ENCODE results near the gene E2F4. TPM values are rescaled to one million over a fixed set of nuclear protein-coding genes. Genes with fewer than 3 reads are reported as not detected.

The E2F4 gene
- total and polyA plus RNA-seq, 2 of the 13 experiments (the other 11 are each of a cell fraction or from before 2014, with no cell fraction given), result 84.8 to 91.2 TPM

DNA sequence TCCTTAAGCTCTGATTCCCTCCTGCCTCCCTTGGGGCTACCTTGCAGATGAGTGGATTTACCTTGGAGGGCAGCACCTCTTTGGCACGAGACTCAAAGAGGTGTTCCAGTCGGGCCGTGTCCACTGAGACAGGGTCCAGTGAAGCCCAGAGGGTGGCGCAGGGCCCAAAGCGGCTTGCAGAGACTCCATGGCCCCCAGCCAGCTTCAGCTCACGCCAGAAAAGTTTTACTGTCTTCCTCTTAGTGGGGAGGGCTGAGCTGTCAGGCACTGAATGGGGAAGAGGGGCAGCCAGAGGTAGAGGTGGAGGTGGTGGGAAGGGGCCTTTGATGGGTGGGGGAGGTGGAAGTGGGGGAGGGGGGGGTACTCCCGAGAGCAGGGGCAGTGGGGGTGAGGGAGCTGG is 41.6 kb downstream of the E2F4 start:
- CTCF ChIA-PET (ENCODE audit: low intra/inter-chr PET ratio, low total read pairs), result no interaction called here
- peaks cover under 1% of the 10 kb centered on the region for H3K79me2 ChIP-seq (ENCODE audit: insufficient read depth, low read length)
- no peak overlapping the region for H3K9ac ChIP-seq (ENCODE audit: insufficient read depth, low read depth, low read length)
- H3K4me2 ChIP-seq (ENCODE audit: low read depth, low read length), result no peak overlapping the region
- no TSS peak for BruUV-seq (replicated peaks)
- ATAC-seq (no peak), DNase-seq (ENCODE audit: low spot score) (no peak), FAIRE-seq (no peak)
- H3K4me1 ChIP-seq (ENCODE audit: insufficient read depth, low read length), result no peaks in the 10 kb centered on the region
- no peak overlapping the region for H3K4me3 ChIP-seq (replicated peaks in 1 of 3; ENCODE audit: insufficient read depth in 1 of 3, low read depth in 2 of 3, low read length in 3 of 3)
- H3K9me3 ChIP-seq (ENCODE audit: low read length), result no peaks in the 10 kb centered on the region
- H2AFZ ChIP-seq (ENCODE audit: low read length), result no peak overlapping the region
- no peak overlapping the region for H3K27ac ChIP-seq (ENCODE audit: extremely low read length, insufficient read depth, low read length)
- H3K27me3 ChIP-seq (ENCODE audit: control insufficient read depth in 1 of 2, insufficient read depth in 2 of 2, low read length in 2 of 2), result no peaks in the 10 kb centered on the region
- intact Hi-C loops (cut with micrococcal nuclease; ENCODE audit: unreplicated experiment) (no loop called here), in situ Hi-C loops (cut with HindIII; ENCODE audit: extremely low pct_ligation_motif_present, low pct_unique_long_range_greater_than_20kb) (no loop called here)
- 98% methylated on average over 7 of the region's 7 CpGs for WGBS (ENCODE audit: low lambda C conversion rate)
- TF ChIP-seq POGZ (CRISPR knock-in tag; IDR thresholded peaks at IDR 0.05) (no peak), TGIF2 (CRISPR knock-in tag; IDR thresholded peaks at IDR 0.05) (no peak), PRMT3 (CRISPR knock-in tag; IDR thresholded peaks at IDR 0.05; ENCODE audit: borderline replicate concordance, low read depth) (no peak), KDM3A (CRISPR knock-in tag; IDR thresholded peaks at IDR 0.05; ENCODE audit: low read depth) (no peak), SAFB2 (CRISPR knock-in tag; IDR thresholded peaks at IDR 0.05; ENCODE audit: borderline replicate concordance, low read depth) (no peak)
- POLR2A ChIA-PET, result interaction anchor here (0.6 to 4.9 kb wide), 2 partner anchors 14 to 26 kb away, joined by 3 to 24 read pairs; partner anchors contain the start of genes FHOD1 and SLC9A5
- H4K20me1 ChIP-seq (ENCODE audit: insufficient read depth, low read length), result no peaks in the 10 kb centered on the region
- H3K36me3 ChIP-seq (replicated peaks in 1 of 2; ENCODE audit: control insufficient read depth in 1 of 2, insufficient read depth in 2 of 2, low read length in 2 of 2), result peaks cover 46 to 64% of the 10 kb centered on the region in 2 experiments

DNA sequence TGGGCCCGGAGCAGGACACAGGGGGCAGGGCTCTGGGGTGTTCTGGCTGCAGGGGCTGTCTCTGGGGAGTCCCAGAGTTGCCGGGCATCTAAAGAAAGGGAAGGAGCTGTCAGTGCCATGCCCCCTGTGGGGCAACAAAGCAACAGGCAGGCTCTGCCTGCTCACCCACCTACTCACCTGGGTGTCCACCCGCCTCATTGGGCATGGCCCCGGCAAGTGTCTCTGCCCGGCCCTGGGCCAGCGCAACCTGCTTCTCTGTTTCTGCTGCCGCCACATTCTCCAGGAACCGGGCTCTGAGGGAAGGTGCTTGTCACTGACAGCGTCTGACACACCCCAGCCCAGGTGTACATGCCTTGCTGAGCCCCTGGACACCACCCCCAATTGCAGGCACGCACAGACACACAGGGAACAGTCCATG is 42.2 kb downstream of the E2F4 start:
- DNase-seq (ENCODE audit: low spot score) (no peak), ATAC-seq (peak; percentile 2; the same call in 1 of the 3 replicates), FAIRE-seq (no peak)
- no peaks in the 10 kb centered on the region for H3K79me2 ChIP-seq (ENCODE audit: insufficient read depth, low read length)
- TF ChIP-seq HES4 (CRISPR knock-in tag; IDR thresholded peaks at IDR 0.05; ENCODE audit: borderline replicate concordance) (no peak), AGO1 (IDR thresholded peaks at IDR 0.05; ENCODE audit: low read depth, low read length, poor library complexity, severe bottlenecking) (peak; percentile 29), ZNF343 (CRISPR knock-in tag; IDR thresholded peaks at IDR 0.05) (no peak), AGO2 (optimal IDR thresholded peaks at IDR 0.05; ENCODE audit: low read depth, low read length) (peak; percentile 62), ARNTL (CRISPR knock-in tag; IDR thresholded peaks at IDR 0.05) (no peak)
- H3K27ac ChIP-seq (ENCODE audit: extremely low read length, insufficient read depth, low read length), result no peak overlapping the region
- POLR2A ChIA-PET, result interaction anchor here (0.6 to 4.9 kb wide), 2 partner anchors 13 to 22 kb away, joined by 3 to 24 read pairs; partner anchors contain the start of genes FHOD1 and SLC9A5
- no peaks in the 10 kb centered on the region for H4K20me1 ChIP-seq (ENCODE audit: insufficient read depth, low read length)
- H3K36me3 ChIP-seq (replicated peaks in 1 of 2; ENCODE audit: control insufficient read depth in 1 of 2, insufficient read depth in 2 of 2, low read length in 2 of 2), result peaks cover 47 to 64% of the 10 kb centered on the region in 2 experiments
- in situ Hi-C loops (cut with HindIII; ENCODE audit: extremely low pct_ligation_motif_present, low pct_unique_long_range_greater_than_20kb) (no loop called here), intact Hi-C loops (cut with micrococcal nuclease; ENCODE audit: unreplicated experiment) (no loop called here)
- BruUV-seq (replicated peaks), result no TSS peak
- CTCF ChIA-PET (ENCODE audit: low intra/inter-chr PET ratio, low total read pairs), result no interaction called here
- WGBS (ENCODE audit: low lambda C conversion rate), result 89% methylated on average over 9 of the region's 10 CpGs
- no peak overlapping the region for H2AFZ ChIP-seq (ENCODE audit: low read length)
- H3K27me3 ChIP-seq (ENCODE audit: control insufficient read depth in 1 of 2, insufficient read depth in 2 of 2, low read length in 2 of 2), result no peaks in the 10 kb centered on the region
- no peak overlapping the region for H3K4me3 ChIP-seq (replicated peaks in 1 of 3; ENCODE audit: insufficient read depth in 1 of 3, low read depth in 2 of 3, low read length in 3 of 3)
- H3K4me1 ChIP-seq (ENCODE audit: insufficient read depth, low read length), result no peaks in the 10 kb centered on the region
- H3K9ac ChIP-seq (ENCODE audit: insufficient read depth, low read depth, low read length), result no peak overlapping the region
- no peak overlapping the region for H3K4me2 ChIP-seq (ENCODE audit: low read depth, low read length)
- no peaks in the 10 kb centered on the region for H3K9me3 ChIP-seq (ENCODE audit: low read length)
